Panc1 (cell line): ENCODE data around the gene MSANTD1. TPM values are rescaled to one million over a fixed set of nuclear protein-coding genes. Genes with fewer than 3 reads are reported as not detected.

Experiments
- ATAC-seq: fragments of 200-7000 bp; cut with Tn5 transposase; 2 replicates; pipeline ENCODE4 v1.9.1; 2020; ENCODE audit warnings: mild to moderate bottlenecking, moderate library complexity
- BruUV-seq: library from RNA; stranded (reverse); fragments of 400-500 nt; replicated peaks from 2 replicates; lab custom pipeline; 2021; lab: Mats Ljungman, UMichigan
- CTCF ChIA-PET: fragments of 300-600 bp; sonication (Branson Sonifier 250); formaldehyde crosslinking; loops from one replicate; lab custom pipeline; 2022; ENCODE audit warnings: antibody characterized with exemption; lab: Charles Lee
- POLR2A ChIA-PET: fragments of 300-600 bp; sonication (Branson Sonifier 250); formaldehyde crosslinking; loops from one replicate; lab custom pipeline; 2022; ENCODE audit warnings: antibody characterized with exemption; lab: Charles Lee
- DNase-seq: peaks from one replicate; pipeline ENCODE4 v3.0.0-alpha.2; 2010; ENCODE audit warnings: low read depth, low spot score
- H3K27ac ChIP-seq: 2 replicates; pipeline ENCODE4 v1.5.1; 2011; ENCODE audit warnings: mild to moderate bottlenecking, low read length, inconsistent platforms
- H3K27me3 ChIP-seq: fragments of 200-500 bp; sonication (Bioruptor generic); 2 replicates; pipeline ENCODE4 v1.6.0; 2014; ENCODE audit warnings: low read length, inconsistent platforms; ENCODE audit not compliant: control insufficient read depth, insufficient read depth
- H3K36me3 ChIP-seq: fragments of 200-500 bp; sonication (Bioruptor generic); 2 replicates; pipeline ENCODE4 v1.5.1; 2014; ENCODE audit warnings: inconsistent platforms, mild to moderate bottlenecking, low read length, moderate library complexity; ENCODE audit not compliant: control insufficient read depth, insufficient read depth
- H3K4me1 ChIP-seq: 2 replicates; pipeline ENCODE4 v1.5.1; 2011; ENCODE audit warnings: inconsistent platforms, mild to moderate bottlenecking, low read length, moderate library complexity; ENCODE audit not compliant: control insufficient read depth, insufficient read depth
- H3K4me3 ChIP-seq, 2 experiments: 2 replicates each; pipeline ENCODE4 v1.5.1; 2011 to 2012; ENCODE audit warnings: low read depth in 2 of 2, low read length in 2 of 2, mild to moderate bottlenecking in 2 of 2, inconsistent platforms in 1 of 2, moderate library complexity in 1 of 2
- H3K9me3 ChIP-seq: fragments of 200-500 bp; sonication (Bioruptor generic); 2 replicates; pipeline ENCODE4 v1.5.1; 2014; ENCODE audit warnings: low read depth, mild to moderate bottlenecking, inconsistent platforms, low read length, moderate library complexity; ENCODE audit not compliant: control insufficient read depth, insufficient read depth
- POLR2AphosphoS5 ChIP-seq: IDR thresholded peaks from 2 replicates; pipeline ENCODE4 v1.6.1; 2012; ENCODE audit warnings: mild to moderate bottlenecking, low read depth, low read length, moderate library complexity
- SIN3A ChIP-seq: IDR thresholded peaks from 2 replicates; pipeline ENCODE4 v1.6.1; 2012; ENCODE audit warnings: low read depth, mild to moderate bottlenecking, low read length, moderate library complexity, borderline replicate concordance; ENCODE audit not compliant: insufficient read depth
- TCF7L2 ChIP-seq: IDR thresholded peaks from 2 replicates; pipeline ENCODE4 v1.6.1; 2011; ENCODE audit warnings: mild to moderate bottlenecking, low read depth, low read length, inconsistent platforms
- in situ Hi-C: cut with HindIII; loops from 2 replicates; pipeline ENCODE4 v1.10.0; 2016; ENCODE audit warnings: low sequenced_read_pairs, low pct_unique_long_range_greater_than_20kb
- intact Hi-C: fragments of 100-400 bp; cut with micrococcal nuclease; formaldehyde crosslinking; loops from one replicate; pipeline ENCODE4 v1.10.0; 2022; ENCODE audit not compliant: unreplicated experiment
- total RNA-seq: library from RNA; stranded (reverse); gene quantifications from one replicate; pipeline ENCODE4 v1.2.1, GENCODE V29; 2021; ENCODE audit not compliant: unreplicated experiment
- TF ChIP-seq, protein P1 (sequence below), 2 experiments: IDR thresholded peaks; 2 replicates each; pipeline ENCODE4 v1.6.1; 2011 to 2012; ENCODE audit warnings: low read depth in 2 of 2, control low read depth in 1 of 2, low read length in 1 of 2, mild to moderate bottlenecking in 1 of 2, moderate library complexity in 1 of 2; ENCODE audit not compliant: insufficient read depth in 1 of 2
- TF ChIP-seq, protein P2 (sequence below): fragments of 450-650 bp; IDR thresholded peaks from 2 replicates; pipeline ENCODE4 v1.5.1; 2017; ENCODE audit warnings: mild to moderate bottlenecking

MSANTD1 gene
- total RNA-seq, 1 experiment from 2014 or later: 0.57 TPM

GRCh38 chr4:3262208-3263052 is 13.5 kb downstream of the MSANTD1 start:
- POLR2A ChIA-PET: no interaction called here
- Histone ChIP-seq H3K4me3 (no peak overlapping the region), H3K4me1 (no peaks in the 10 kb centered on the region), H3K36me3 (no peaks in the 10 kb centered on the region), H3K9me3 (no peaks in the 10 kb centered on the region), H3K27ac (no peak overlapping the region), H3K27me3 (no peaks in the 10 kb centered on the region)
- ATAC-seq (no peak), DNase-seq (no peak)
- in situ Hi-C loops (no loop called here), intact Hi-C loops (no loop called here)
- BruUV-seq: no TSS peak
- CTCF ChIA-PET: no interaction called here
- no peak for TF ChIP-seq POLR2AphosphoS5

DNA sequence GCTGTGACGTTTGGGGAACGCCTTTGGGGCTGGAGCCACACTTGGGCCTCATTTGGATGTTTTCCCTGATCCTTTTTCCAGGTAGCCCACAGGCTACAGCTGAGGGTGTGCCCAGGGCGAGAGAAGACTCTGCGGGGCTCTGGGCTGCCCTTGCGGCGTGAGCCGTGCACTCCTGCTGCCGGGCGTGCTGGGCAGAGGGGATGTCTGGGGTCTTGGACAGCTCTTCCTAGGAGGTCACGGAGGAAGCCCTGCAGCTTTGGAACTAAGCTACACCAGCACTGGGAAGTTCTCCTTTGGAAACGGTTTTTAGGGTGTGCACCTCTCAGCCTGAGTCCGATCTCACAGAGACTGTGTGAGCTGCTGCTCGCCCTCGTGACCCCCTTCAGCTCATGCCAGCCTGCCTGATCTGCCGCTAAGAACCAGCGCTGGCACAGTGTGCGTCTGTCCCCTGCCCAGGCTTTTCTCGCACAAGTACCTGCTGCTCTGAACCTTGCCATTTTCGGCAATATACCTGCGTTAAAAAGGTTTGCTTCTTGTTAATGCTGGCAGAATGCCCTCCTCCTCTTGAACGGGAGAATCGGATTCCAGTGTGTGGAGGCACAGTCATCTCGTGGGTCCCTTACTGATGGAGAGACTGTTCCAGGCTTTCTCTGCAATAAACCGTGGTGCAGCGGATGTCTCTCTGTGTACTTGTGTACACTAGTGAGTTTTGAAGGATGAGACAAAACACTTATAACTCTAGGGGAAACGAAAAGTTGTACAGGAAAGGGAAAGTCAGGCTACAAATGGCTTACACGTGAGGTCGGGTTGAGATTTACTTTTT is 14.3 kb downstream of the MSANTD1 start:
- DNase-seq (no peak), ATAC-seq (no peak)

More for the DNA sequence above, 14.3 kb downstream of the MSANTD1 start:
- BruUV-seq: no TSS peak
- no peak for TF ChIP-seq TCF7L2
- TF ChIP-seq SIN3A: no peak
- TF ChIP-seq, protein P1, sequence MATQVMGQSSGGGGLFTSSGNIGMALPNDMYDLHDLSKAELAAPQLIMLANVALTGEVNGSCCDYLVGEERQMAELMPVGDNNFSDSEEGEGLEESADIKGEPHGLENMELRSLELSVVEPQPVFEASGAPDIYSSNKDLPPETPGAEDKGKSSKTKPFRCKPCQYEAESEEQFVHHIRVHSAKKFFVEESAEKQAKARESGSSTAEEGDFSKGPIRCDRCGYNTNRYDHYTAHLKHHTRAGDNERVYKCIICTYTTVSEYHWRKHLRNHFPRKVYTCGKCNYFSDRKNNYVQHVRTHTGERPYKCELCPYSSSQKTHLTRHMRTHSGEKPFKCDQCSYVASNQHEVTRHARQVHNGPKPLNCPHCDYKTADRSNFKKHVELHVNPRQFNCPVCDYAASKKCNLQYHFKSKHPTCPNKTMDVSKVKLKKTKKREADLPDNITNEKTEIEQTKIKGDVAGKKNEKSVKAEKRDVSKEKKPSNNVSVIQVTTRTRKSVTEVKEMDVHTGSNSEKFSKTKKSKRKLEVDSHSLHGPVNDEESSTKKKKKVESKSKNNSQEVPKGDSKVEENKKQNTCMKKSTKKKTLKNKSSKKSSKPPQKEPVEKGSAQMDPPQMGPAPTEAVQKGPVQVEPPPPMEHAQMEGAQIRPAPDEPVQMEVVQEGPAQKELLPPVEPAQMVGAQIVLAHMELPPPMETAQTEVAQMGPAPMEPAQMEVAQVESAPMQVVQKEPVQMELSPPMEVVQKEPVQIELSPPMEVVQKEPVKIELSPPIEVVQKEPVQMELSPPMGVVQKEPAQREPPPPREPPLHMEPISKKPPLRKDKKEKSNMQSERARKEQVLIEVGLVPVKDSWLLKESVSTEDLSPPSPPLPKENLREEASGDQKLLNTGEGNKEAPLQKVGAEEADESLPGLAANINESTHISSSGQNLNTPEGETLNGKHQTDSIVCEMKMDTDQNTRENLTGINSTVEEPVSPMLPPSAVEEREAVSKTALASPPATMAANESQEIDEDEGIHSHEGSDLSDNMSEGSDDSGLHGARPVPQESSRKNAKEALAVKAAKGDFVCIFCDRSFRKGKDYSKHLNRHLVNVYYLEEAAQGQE (IDR thresholded peaks at IDR 0.05; ENCODE audit: insufficient read depth in 1 of 2, low read depth in 2 of 2, low read length in 1 of 2): no peak
- TF ChIP-seq, protein P2, sequence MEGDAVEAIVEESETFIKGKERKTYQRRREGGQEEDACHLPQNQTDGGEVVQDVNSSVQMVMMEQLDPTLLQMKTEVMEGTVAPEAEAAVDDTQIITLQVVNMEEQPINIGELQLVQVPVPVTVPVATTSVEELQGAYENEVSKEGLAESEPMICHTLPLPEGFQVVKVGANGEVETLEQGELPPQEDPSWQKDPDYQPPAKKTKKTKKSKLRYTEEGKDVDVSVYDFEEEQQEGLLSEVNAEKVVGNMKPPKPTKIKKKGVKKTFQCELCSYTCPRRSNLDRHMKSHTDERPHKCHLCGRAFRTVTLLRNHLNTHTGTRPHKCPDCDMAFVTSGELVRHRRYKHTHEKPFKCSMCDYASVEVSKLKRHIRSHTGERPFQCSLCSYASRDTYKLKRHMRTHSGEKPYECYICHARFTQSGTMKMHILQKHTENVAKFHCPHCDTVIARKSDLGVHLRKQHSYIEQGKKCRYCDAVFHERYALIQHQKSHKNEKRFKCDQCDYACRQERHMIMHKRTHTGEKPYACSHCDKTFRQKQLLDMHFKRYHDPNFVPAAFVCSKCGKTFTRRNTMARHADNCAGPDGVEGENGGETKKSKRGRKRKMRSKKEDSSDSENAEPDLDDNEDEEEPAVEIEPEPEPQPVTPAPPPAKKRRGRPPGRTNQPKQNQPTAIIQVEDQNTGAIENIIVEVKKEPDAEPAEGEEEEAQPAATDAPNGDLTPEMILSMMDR: no peak
- TF ChIP-seq POLR2AphosphoS5: no peak
- Histone ChIP-seq H3K4me1 (no peaks in the 10 kb centered on the region), H3K27ac (no peak overlapping the region), H3K9me3 (no peaks in the 10 kb centered on the region), H3K27me3 (no peaks in the 10 kb centered on the region), H3K36me3 (no peaks in the 10 kb centered on the region), H3K4me3 (no peak overlapping the region)
- intact Hi-C loops (no loop called here), in situ Hi-C loops (no loop called here)
- POLR2A ChIA-PET: no interaction called here
- CTCF ChIA-PET: no interaction called here
